ENCODE measurements around the gene TUSC1. TPM values are rescaled to one million over a fixed set of nuclear protein-coding genes. Genes with fewer than 3 reads are reported as not detected.

The TUSC1 gene
- total RNA-seq, 2 donors from 2014 or later, result 0.47 TPM; not detected in 1

GRCh38 chr9:25658571-25658970 is 19.7 kb downstream of the TUSC1 start:
- ATAC-seq (no peak), DNase-seq (ENCODE audit: low spot score in 2 of 2) (no peak)
- Mint-ChIP-seq H3K9me3 (peaks cover 12 to 33% of the 10 kb centered on the region in 2 donors), H3K36me3 (no peaks in the 10 kb centered on the region), H3K27ac (no peak overlapping the region)

GRCh38 chr9:25654417-25654816 is 23.8 kb downstream of the TUSC1 start:
- Mint-ChIP-seq H3K27ac (no peak overlapping the region), H3K9me3 (peaks cover 13 to 29% of the 10 kb centered on the region in 2 donors), H3K36me3 (no peaks in the 10 kb centered on the region)
- ATAC-seq (no peak), DNase-seq (ENCODE audit: low spot score in 2 of 2) (no peak)

GRCh38 chr9:25648116-25648515 is 30.1 kb downstream of the TUSC1 start:
- ATAC-seq (no peak), DNase-seq (ENCODE audit: low spot score in 2 of 2) (no peak)
- Mint-ChIP-seq H3K36me3 (peaks cover 9 to 12% of the 10 kb centered on the region in 2 donors), H3K9me3 (peaks cover 18 to 19% of the 10 kb centered on the region in 2 donors), H3K27ac (no peak overlapping the region)

DNA sequence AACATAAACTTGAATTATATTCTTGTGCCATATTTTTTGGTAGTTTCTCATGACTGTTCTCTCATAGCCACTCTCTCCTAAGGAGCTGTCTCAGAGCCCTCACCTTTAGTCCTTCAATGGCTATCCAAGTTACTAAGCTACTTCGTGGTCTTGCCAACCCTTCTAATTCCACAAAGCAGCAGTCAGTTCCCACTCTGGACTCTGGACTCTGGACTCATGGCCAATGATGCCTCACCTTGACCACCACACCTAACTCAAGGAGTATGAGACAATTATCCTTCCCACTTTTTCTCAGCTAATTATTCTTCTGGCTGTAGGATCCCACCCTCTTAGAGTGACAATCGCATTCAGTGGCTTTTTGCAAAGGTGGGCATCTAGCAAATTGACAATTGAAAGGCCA is 42.2 kb downstream of the TUSC1 start:
- no peaks in the 10 kb centered on the region for H3K36me3 Mint-ChIP-seq
- ATAC-seq, result no peak
- H3K27ac Mint-ChIP-seq, result no peak overlapping the region
- DNase-seq (ENCODE audit: low spot score in 2 of 2), result no peak
- peaks cover 0 to 12% of the 10 kb centered on the region in 2 donors for H3K9me3 Mint-ChIP-seq

GRCh38 chr9:25629231-25629630 is 49.0 kb downstream of the TUSC1 start:
- Mint-ChIP-seq H3K9me3 (peaks cover 16 to 38% of the 10 kb centered on the region in 2 donors), H3K27ac (no peak overlapping the region), H3K36me3 (peaks cover 0 to 8% of the 10 kb centered on the region in 2 donors)
- DNase-seq (ENCODE audit: low spot score in 2 of 2) (no peak), ATAC-seq (no peak)
